Activated naive CD4-positive, alpha-beta T cell treated with anti-CD3 and anti-CD28 coated beads, Interleukin-2, amount 50 U/mL, for 16 hours (primary cell): ENCODE measurements around the gene LCN12.

ENCODE experiments used
- DNase-seq: peaks from one replicate; pipeline ENCODE4 v3.0.0-alpha.2; 2020

Gene LCN12, protein sequence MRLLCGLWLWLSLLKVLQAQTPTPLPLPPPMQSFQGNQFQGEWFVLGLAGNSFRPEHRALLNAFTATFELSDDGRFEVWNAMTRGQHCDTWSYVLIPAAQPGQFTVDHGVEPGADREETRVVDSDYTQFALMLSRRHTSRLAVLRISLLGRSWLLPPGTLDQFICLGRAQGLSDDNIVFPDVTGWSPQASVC

DNA sequence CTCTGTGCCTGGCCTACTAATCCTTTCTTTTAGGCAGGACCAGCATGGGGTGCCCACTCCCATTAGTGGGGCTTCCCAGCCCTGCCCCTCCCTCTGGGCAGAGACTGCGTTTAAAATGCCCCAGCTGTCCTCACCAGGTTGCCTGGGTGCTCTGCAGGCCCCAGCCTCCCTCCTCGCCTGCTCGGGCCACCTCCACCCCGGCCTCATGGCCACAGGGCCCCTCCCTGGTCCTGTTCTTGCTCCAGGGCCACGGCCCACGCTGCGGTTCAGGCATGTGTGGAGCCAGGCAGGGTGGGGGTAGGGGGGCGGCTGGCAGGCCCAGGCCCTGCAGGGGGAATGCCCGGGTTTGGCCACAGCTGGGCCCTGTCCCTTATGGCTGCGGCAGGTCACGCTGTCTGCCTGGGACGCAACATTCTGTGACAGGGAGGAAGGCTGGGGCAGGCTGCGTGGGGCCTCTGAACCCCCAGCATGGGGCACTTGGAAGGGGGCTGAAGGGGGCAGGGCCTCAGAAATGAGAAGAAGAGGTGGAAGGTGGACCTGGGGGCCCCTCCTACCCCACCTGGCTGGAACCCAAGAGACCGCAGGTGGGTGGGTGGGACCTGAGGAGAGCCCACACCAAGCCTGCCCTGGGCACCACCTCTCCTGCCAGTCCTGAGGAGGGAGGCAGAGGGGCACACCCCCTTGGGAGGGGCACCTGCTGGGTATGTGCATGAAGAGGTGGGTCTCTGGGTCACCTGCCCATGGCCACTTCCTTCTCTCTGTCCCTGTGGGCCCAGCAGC, at the start of gene LCN12:
Gene LCN12, plus strand, starts transcription at position 733 of the 780 bp plus-strand sequence. CDS start 55 bp downstream, outside the sequence.
- no peak for DNase-seq

DNA sequence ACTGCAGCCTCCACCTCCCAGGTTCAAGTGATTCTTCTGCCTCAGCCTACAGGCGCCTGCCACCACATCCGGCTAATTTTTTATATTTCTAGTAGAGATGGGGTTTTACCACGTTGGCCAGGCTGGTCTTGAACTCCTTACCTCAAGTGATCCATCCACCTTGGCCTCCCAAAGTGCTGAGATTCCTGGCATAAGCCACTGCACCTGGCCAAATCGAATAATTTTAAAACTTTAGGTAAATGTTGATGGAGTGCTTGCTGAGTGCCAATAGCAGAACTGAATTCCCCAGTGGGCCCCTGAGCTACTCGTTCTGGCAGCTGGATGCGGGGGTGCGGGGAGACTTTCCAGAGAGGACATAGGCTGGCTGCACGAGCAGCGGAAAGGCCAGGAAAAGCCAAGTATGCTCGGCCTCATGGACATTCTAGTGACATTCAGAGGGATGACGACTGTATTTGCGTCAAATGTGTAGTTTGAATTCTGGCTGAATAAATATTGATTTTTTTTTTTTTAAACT, 49.0 kb upstream of the LCN12 start:
- DNase-seq: no peak

DNA sequence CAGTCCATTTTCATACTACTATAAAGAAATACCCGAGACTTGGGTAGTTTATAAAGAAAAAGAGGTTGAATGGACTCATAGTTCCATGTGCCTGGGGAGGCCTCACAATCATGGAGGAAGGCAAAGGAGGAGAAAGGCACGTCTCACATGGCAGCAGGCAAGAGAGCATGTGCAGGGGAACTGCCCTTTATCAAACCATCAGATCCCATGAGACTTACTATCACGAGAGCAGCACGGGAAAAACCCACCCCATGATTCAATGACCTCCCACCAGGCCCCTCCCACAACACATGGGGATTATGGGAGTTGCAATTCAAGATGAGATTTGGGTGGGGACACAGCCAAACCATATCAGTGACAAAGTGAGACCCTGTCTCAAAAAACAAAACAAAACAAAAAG, 45.8 kb upstream of the LCN12 start:
- DNase-seq: no peak

DNA sequence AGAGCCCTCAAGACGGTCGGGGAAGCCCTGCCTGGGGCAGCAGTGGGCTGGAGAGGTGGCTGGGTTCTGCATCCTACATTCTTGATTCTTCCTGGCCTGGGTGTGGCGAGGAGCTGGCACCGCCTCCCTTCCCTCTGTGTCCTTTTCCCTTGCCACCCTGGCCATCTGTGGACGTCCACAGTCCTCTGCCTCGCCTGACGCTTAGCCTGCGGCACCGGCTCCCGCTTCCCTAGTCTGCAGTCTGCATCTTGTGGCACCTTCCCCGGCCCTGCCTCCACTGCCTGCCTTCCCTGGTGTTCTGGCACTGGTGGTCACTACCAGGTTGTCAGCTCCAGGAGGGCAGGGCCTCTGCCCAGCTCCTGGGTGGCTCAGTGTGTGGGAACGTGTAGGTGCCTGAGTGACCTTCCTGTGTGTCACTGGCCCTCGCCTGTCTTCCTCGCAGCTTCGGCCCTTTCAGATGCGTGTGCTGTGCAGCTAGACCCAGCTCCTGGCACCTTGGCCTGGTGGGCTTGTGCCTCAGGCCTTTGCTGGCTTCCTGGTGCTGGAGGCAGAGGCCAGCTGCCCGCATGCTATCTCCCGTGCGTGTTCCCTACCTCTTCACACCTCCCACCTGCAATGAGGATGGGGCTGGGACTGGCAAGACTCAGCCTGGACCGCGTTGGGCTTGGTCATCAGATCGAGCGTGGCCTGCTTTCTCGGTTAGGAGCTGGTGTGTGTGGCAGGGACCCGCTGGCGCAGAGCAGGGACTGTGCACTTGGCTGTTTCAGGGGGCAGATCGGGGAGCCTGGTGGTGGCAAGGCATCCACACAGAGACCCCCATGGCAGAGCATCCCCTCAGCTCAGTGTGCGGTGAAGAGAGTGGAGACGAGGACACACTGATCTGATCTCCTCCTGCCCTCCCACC, 44.8 kb upstream of the LCN12 start:
- DNase-seq: no peak

DNA sequence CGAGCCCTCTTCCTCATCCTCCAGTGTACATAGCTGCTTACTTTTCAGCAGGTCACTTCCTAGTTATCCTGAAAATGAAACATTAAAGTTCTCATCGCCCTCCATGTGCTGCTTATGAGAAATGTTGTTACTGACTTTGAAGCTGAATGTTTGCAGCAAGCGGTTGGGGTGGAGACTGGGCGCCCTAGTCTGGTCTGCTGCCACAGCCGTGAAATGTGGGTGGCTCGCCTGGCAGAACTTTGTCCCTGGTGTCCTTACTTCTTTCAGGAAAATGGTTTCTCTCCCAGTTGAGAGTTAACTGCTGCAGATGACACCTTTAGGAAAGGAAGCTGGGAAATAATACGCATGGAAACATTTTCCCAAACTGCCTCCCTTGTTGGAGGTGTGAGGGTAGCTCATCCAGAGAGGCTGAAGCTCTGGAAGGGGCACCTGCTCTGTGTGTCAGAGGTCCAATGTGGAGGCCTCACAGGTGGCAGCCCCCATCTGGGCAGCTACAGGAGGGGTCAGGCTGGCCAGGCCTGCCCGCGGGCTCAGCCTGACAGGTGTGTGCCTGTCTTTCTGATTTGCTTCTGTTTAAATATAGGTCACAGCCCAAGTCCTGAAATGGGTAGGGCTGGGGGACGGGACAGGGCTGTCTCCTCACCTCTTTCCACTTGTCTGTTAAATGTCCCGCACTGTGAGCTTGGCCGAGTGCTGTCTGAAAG, 41.7 kb upstream of the LCN12 start:
- no peak for DNase-seq

DNA sequence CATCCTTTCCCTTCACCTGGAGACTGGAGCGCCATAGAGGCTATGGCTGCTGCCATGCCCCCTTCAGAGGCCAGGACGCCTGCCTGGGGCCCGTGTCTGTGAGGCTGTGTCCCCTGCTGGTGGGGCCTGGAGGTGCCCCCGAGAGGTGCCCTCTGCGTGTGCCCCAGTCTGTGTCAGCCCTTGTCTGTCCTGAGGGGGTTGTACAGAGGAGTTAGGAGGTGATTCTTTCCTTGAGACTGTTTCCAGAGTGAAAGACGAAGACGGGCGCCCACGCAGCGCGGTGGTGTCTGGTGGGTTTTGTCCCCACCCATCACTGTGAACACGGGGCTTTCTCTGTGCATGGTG, 41.2 kb upstream of the LCN12 start:
- no peak for DNase-seq

DNA sequence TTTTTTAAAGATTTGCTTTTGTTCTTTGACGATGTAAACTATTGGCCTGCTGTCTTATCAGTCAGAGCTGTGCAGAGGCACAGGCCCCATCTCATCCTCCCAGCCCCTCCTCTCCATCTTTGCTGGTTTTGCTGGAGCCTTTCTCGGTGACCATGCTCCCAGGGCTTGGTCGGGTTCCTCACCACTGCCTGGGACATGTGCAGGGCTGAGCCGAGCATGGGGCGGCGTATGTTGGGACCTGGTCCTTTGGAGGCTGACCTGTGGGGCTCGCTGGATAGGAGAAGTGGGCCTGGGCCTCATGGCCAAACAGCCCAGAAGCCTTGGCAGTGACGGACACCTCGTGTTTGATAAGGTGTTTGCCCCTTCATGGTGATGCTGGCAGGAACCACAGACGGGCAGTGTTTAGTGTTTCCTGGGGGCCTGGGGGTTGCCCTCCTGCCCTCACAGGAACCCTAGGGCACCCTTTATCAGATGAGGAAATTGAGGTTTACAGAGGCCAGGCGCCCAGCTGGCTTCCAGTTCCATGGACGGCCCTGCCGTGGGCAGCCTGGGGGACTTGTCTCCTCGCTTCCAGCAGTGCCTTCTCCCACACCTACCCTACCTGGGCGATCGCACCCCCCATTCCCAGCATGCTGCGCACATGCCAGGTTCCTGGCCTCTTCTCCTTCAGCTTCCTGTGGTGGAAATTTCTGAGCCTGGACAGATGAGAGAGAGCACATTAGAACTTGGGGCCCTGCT, 38.2 kb upstream of the LCN12 start:
- DNase-seq: no peak

DNA sequence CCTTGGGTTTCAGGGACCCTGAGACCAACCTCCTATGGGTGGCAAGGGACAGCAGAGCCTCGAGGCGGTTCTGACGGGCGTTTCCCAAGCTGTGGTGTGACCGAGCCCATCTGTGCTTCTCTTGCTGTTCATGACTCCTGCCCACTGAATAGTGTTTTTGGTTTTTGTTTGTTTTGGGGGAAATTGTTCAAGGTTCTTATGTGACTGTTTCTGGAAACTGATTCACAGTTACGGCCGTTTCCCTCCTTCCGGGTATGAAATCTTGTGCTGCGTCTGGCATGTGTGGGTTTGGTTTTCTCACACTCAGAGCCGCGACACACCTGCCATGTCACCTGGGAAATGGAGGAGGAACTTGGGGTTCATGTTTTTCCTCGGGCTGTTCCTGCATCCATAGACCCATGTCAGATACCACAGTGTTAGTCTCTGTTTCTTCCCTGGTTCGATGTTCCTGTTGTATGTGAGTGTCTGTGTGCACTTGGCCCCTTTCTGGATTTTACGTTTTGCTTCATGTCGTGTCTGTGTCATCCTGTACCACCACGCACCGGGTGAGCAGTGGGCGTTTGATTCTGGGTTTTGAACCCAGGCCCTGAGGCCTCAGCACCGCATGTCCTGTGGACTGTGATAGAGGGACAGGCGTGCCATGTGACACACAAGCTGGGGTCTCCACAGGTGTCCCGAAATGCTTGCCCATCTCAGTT, 36.3 kb upstream of the LCN12 start:
- no peak for DNase-seq

DNA sequence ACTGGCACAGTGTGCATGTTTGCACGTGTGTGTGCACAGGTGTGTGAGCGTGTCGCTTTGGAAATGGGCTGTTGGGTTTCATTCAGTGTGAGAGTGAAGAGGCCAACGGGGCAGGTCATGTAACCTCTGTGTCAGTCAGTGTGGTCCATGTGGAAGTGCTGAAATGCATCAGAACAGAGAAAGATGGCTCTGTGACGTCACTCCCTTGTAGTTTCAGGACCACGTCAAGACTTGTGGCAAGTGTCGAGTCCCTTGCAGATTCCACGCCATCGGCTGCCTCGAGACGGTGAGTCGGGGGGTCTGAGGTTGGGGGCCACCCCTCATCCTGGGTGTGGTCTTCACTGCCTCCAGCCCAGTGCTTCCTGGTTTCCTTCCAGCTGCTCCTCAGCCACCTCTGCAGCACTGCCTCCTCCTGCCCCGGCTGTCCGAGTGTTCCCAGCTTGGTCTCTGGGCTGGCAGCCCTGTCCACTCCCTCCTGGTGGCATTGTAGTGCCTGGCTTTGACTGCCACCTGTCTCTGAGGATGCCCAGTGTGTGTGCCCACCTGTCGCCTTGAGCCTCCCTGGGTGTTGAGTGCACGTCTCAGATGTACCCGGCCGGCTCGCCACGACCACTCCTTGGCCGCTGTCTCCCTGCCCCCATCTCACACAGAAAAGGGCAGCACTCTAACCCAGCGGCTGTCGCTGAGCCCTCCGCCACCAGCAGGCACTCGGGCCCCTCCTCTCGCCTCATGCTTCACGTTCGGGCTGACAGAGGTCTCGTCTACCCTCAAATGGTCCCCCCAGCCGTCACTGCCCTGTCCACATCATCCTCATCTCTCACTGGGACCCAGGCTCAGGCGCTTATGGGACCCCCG, 35.5 kb upstream of the LCN12 start:
- DNase-seq: no peak

DNA sequence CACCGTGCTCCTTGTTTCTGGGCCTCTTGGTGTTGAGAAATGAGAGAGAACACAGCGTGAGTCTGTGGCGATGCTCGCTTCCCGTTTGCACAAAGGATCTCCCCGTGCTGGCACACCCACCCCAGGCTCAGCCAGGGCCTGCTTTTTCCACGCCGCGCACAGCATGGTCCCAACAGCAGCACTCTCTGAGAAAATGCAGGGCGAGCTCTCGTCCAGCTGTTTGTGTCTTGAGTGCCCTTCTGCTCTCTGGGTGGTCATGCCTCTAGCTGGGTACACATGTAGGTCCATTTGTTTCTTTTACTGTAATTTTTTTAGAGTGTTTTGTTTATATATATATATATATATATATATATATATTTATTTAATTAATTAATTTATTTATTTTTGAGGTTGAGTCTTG, 34.2 kb upstream of the LCN12 start:
- no peak for DNase-seq

DNA sequence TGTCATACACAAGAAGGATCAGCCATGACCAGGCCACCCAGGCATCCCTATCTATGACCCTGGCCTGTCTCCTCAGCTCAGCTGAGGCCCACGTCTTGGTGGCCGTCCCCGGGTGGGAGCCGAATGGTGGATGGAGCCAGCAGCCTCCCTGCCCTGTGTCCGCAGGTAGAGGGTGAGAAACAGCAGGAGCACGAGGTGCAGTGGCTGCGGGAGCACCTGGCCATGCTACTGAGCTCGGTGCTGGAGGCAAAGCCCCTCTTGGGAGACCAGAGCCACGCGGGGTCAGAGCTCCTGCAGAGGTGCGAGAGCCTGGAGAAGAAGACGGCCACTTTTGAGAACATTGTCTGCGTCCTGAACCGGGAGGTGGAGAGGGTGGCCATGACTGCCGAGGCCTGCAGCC, 32.0 kb upstream of the LCN12 start:
- no peak for DNase-seq

DNA sequence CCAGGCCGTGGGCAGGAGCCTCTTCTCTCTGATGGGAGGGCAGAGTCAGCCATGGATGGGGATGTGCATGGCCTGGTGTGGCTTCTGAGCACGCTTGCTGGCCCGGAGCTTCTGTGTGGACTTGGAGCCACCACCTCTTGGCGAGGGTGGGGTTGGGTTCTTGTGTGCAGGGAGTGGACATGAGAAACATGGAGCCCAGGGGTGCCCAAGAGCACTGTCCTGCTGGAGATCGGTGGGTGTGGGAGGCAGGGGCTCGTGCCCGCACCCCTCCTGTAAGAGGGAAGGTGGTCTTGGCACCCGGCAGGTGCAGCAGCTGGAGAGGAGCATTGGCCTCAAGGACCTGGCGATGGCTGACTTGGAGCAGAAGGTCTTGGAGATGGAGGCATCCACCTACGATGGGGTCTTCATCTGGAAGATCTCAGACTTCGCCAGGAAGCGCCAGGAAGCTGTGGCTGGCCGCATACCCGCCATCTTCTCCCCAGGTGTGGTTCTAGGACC, 31.3 kb upstream of the LCN12 start:
- no peak for DNase-seq

DNA sequence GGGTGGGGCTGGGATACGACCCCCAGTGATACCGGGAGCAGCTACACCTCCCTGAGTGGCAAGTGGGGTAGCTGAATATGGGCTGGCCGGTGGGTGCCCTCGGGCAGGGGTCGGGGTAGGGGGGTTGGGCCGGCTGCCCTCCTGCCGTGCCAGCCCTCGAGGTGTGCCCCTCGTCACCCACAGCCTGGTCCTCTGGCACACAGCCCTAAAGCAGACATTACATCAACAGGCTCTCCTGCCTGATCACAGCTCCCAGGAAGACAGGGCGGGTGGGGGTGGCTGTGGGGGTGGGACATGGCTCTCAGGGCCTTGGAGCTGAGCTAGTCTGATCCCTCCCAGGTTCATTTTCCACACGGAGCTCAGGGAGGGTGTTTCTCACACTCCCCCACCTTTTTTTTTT, 30.8 kb upstream of the LCN12 start:
- DNase-seq: no peak

DNA sequence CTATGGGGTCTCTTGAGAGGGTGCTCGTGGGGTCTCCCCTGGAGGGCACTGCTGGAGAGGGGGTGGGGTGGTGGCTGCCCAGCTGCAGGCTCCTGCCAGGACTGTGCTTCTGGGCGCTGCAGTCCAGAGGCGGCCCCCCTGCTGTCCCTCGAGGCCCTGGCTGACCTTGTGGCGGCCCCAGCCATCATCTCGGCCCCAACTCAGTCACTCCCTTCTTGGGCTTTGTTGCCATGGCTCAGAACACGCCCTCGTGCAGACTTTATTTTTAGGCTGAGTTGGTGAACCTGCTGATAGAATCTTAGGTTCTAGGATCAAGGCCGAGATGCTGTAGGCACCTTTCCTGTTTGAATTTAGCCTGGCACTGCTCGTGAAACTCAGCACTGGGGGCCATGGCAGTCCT, 30.4 kb upstream of the LCN12 start:
- DNase-seq: no peak

DNA sequence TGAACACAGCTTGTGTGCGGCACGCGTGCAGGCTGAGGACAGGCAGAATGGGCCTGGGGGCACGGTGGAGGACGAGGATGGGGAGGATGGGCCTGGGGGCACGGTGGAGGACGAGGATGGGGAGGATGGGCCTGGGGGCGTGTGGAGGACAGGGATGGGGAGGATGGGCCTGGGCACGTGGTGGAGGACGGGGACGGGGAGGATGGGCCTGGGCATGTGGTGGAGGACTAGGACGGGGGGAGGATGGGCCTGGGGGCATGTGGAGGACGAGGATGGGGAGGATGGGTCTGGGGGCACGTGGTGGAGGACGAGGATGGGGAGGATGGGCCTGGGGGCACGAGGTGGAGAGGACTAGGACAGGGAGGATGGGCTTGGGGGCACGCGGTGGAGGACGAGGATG, 29.5 kb upstream of the LCN12 start:
- DNase-seq: no peak

DNA sequence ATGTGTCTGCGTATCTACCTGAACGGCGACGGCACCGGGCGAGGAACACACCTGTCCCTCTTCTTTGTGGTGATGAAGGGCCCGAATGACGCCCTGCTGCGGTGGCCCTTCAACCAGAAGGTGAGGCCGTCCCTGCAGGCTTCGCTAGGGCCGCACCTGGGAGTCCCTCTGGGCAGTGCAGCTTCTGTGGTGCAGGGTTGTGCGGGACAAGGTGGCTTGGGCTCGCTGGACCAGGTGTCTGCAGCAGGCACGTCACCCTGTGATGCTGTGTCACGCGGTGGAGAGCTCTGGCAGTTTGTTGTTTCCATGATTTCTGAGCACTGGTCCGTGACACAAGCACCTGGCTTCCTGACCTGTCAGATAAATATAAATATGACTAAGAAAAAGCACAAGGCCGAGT, 28.2 kb upstream of the LCN12 start:
- DNase-seq: no peak

DNA sequence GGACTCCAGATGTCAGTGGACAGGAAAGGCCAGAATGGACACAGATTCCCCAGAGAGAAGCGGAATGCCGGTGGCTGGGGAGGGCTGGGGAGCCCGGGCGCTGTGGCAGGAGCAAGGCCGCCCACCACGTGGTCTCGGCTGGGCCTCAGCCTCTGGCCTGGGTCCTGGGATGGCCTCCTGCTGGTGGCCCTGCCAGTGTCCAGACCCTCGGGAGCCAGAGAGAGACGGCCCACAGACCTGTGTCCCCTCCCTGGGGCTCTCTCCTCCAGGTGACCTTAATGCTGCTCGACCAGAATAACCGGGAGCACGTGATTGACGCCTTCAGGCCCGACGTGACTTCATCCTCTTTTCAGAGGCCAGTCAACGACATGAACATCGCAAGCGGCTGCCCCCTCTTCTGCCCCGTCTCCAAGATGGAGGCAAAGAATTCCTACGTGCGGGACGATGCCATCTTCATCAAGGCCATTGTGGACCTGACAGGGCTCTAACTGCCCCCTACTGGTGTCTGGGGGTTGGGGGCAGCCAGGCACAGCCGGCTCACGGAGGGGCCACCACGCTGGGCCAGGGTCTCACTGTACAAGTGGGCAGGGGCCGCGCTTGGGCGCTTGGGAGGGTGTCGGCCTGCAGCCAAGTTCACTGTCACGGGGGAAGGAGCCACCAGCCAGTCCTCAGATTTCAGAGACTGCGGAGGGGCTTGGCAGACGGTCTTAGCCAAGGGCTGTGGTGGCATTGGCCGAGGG, 26.5 kb upstream of the LCN12 start:
- DNase-seq: no peak

DNA sequence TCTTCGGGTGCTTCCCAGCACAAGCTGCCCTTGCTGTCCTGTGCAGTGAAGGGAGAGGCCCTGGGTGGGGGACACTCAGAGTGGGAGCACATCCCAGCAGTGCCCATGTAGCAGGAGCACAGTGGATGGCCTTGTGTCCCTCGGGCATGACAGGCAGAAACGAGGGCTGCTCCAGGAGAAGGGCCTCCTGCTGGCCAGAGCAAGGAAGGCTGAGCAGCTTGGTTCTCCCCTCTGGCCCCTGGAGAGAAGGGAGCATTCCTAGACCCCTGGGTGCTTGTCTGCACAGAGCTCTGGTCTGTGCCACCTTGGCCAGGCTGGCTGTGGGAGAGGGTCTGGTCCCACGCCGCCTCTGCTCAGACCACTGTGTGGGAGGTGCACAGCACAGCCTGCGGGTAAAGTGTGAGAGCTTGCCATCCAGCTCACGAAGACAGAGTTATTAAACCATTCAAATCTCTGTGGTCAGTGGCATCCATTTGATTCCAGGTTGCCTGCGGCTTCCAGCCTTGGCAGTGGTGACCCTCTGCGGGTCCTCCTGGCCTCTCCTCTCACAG, 25.8 kb upstream of the LCN12 start:
- DNase-seq: no peak

DNA sequence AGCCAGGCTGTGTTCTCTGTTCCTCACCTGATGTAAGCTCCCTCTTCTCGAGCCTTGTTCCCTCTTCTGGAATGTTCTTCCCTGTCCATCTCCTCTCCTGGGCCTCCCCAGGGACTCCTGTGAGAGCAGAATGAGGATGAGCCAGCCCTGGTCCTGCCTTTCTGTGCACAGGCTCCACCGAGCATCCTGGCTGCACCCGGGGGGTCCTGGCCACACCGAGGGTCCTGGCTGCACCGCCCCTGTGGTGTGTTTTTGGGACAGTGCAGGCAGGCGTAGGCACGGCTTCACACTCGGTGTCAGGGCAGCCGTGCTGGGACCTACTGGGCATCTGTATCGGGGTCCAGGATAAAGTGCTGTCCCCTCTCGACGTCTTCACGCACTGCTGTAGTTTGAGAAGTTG, 25.3 kb upstream of the LCN12 start:
- DNase-seq: no peak
